ENCODE measurements around the gene CERK. TPM values are rescaled to one million over a fixed set of nuclear protein-coding genes. Genes with fewer than 3 reads are reported as not detected.

Gene CERK
- polyA plus RNA-seq, 1 donor from 2014 or later: 57.4 TPM

DNA sequence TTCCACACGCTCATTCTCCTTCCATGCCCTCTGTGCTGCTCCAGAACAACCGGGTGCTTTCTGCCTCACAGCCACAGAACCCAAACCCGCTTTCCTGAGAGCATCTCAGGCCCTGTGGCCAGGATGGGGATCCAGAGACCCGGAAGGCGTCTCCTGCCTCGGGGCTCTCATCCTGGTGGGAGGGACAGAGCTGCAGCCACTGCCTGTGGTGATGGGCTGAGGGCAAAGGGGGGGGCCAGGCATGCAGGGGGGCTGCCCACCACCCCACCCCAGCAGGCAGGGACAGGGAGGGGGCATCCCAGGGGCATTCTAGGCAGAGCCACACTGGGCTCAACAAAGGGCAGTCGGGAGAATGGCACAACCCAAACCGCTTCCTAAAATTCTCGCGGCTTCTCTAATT lies 41.4 kb downstream of the CERK start:
- Histone ChIP-seq H3K9me3 (ENCODE audit: low read length) (no peaks in the 10 kb centered on the region), H4K20me1 (ENCODE audit: insufficient read depth) (no peaks in the 10 kb centered on the region), H3K27me3 (ENCODE audit: insufficient read depth, low read depth, low read length) (no peaks in the 10 kb centered on the region), H3K36me3 (ENCODE audit: insufficient read depth, low read length) (no peaks in the 10 kb centered on the region), H3F3A (ENCODE audit: insufficient read depth, low read length, poor library complexity, severe bottlenecking) (no peaks in the 10 kb centered on the region), H3K4me2 (ENCODE audit: low read length) (no peak overlapping the region), H3K9me2 (ENCODE audit: insufficient read depth, low read length) (no peaks in the 10 kb centered on the region), H2AFZ (ENCODE audit: low read depth, low read length) (no peak overlapping the region), H3K4me3 (ENCODE audit: low read length) (no peak overlapping the region), H3K9ac (ENCODE audit: low read length) (no peak overlapping the region), H3K27ac (ENCODE audit: low read length) (no peak overlapping the region), H3K79me2 (replicated peaks; ENCODE audit: insufficient read depth, low read length) (no peaks in the 10 kb centered on the region)
- TF ChIP-seq, protein P1, sequence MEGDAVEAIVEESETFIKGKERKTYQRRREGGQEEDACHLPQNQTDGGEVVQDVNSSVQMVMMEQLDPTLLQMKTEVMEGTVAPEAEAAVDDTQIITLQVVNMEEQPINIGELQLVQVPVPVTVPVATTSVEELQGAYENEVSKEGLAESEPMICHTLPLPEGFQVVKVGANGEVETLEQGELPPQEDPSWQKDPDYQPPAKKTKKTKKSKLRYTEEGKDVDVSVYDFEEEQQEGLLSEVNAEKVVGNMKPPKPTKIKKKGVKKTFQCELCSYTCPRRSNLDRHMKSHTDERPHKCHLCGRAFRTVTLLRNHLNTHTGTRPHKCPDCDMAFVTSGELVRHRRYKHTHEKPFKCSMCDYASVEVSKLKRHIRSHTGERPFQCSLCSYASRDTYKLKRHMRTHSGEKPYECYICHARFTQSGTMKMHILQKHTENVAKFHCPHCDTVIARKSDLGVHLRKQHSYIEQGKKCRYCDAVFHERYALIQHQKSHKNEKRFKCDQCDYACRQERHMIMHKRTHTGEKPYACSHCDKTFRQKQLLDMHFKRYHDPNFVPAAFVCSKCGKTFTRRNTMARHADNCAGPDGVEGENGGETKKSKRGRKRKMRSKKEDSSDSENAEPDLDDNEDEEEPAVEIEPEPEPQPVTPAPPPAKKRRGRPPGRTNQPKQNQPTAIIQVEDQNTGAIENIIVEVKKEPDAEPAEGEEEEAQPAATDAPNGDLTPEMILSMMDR (IDR thresholded peaks at IDR 0.05; ENCODE audit: poor library complexity, severe bottlenecking): no peak
- TF ChIP-seq MXI1 (conservative IDR thresholded peaks at IDR 0.05; ENCODE audit: poor library complexity, severe bottlenecking) (no peak), TAF1 (IDR thresholded peaks at IDR 0.05; ENCODE audit: low read depth) (no peak), POLR2AphosphoS5 (IDR thresholded peaks at IDR 0.05) (no peak), SMC3 (conservative IDR thresholded peaks at IDR 0.05; ENCODE audit: poor library complexity) (no peak)

DNA sequence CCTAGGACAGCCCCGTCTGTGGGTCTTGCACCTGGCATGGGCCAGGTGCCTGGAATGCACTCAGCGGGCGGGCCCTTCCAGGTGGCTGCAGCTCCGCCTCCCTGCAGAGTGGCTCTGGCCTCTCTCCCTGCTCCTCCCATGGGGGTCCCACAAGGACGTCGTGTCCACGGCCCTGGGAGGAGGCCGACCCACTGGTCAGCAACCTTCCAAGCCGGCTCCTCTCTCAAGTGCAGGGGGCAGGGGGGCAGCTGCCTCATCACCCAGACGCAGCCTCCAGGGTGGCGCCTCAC lies 41.9 kb downstream of the CERK start:
- H3K36me3 ChIP-seq (ENCODE audit: insufficient read depth, low read length): no peaks in the 10 kb centered on the region
- H3K9me2 ChIP-seq (ENCODE audit: insufficient read depth, low read length): no peaks in the 10 kb centered on the region
- H3K79me2 ChIP-seq (replicated peaks; ENCODE audit: insufficient read depth, low read length): no peaks in the 10 kb centered on the region
- no peak for TF ChIP-seq SMC3 (conservative IDR thresholded peaks at IDR 0.05; ENCODE audit: poor library complexity)
- TF ChIP-seq, protein P2, sequence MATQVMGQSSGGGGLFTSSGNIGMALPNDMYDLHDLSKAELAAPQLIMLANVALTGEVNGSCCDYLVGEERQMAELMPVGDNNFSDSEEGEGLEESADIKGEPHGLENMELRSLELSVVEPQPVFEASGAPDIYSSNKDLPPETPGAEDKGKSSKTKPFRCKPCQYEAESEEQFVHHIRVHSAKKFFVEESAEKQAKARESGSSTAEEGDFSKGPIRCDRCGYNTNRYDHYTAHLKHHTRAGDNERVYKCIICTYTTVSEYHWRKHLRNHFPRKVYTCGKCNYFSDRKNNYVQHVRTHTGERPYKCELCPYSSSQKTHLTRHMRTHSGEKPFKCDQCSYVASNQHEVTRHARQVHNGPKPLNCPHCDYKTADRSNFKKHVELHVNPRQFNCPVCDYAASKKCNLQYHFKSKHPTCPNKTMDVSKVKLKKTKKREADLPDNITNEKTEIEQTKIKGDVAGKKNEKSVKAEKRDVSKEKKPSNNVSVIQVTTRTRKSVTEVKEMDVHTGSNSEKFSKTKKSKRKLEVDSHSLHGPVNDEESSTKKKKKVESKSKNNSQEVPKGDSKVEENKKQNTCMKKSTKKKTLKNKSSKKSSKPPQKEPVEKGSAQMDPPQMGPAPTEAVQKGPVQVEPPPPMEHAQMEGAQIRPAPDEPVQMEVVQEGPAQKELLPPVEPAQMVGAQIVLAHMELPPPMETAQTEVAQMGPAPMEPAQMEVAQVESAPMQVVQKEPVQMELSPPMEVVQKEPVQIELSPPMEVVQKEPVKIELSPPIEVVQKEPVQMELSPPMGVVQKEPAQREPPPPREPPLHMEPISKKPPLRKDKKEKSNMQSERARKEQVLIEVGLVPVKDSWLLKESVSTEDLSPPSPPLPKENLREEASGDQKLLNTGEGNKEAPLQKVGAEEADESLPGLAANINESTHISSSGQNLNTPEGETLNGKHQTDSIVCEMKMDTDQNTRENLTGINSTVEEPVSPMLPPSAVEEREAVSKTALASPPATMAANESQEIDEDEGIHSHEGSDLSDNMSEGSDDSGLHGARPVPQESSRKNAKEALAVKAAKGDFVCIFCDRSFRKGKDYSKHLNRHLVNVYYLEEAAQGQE (IDR thresholded peaks at IDR 0.05; ENCODE audit: borderline replicate concordance): no peak
- TF ChIP-seq RAD21 (conservative IDR thresholded peaks at IDR 0.05): no peak
- TF ChIP-seq, protein P1 (IDR thresholded peaks at IDR 0.05; ENCODE audit: poor library complexity, severe bottlenecking): no peak
- TF ChIP-seq MXI1 (conservative IDR thresholded peaks at IDR 0.05; ENCODE audit: poor library complexity, severe bottlenecking): no peak
- TF ChIP-seq POLR2AphosphoS5 (IDR thresholded peaks at IDR 0.05): no peak
- no peak for TF ChIP-seq EZH2 (IDR thresholded peaks at IDR 0.05; ENCODE audit: borderline replicate concordance, insufficient read depth, low read length, poor library complexity, severe bottlenecking)
- TF ChIP-seq EP300 (conservative IDR thresholded peaks at IDR 0.05; ENCODE audit: poor library complexity, severe bottlenecking): no peak
- no peak for TF ChIP-seq TAF1 (IDR thresholded peaks at IDR 0.05; ENCODE audit: low read depth)
- H3K4me2 ChIP-seq (ENCODE audit: low read length): no peak overlapping the region
- H3F3A ChIP-seq (ENCODE audit: insufficient read depth, low read length, poor library complexity, severe bottlenecking): no peaks in the 10 kb centered on the region
- no peak overlapping the region for H3K9ac ChIP-seq (ENCODE audit: low read length)
- H4K20me1 ChIP-seq (ENCODE audit: insufficient read depth): no peaks in the 10 kb centered on the region
- H3K4me3 ChIP-seq (ENCODE audit: low read length): no peak overlapping the region
- H3K9me3 ChIP-seq (ENCODE audit: low read length): no peaks in the 10 kb centered on the region
- no peak overlapping the region for H3K27ac ChIP-seq (ENCODE audit: low read length)
- H3K27me3 ChIP-seq (ENCODE audit: insufficient read depth, low read depth, low read length): no peaks in the 10 kb centered on the region
- H2AFZ ChIP-seq (ENCODE audit: low read depth, low read length): no peak overlapping the region
